Right ventricle myocardium superior (tissue), 1 donor: ENCODE results near the gene TRNP1. TPM values are rescaled to one million over a fixed set of nuclear protein-coding genes. Genes with fewer than 3 reads are reported as not detected.

Experiments used
- ATAC-seq: fragments of 200-7000 bp; cut with Tn5 transposase; one replicate; pipeline ENCODE4 v1.9.1; 2020; ENCODE audit warnings: mild to moderate bottlenecking; ENCODE audit not compliant: poor library complexity
- DNase-seq: peaks from one replicate; pipeline ENCODE4 v3.0.0-alpha.2; 2020
- intact Hi-C: fragments of 100-400 bp; cut with DNase I; formaldehyde crosslinking; loops from one replicate; pipeline ENCODE4 v1.11.2; 2022
- total RNA-seq: library from RNA; stranded (reverse); fragmentation: NEBNext Ultra II Directional; extraction: Animal tissue kit (Norgen Biotek cat#: 25700); gene quantifications from one replicate; pipeline ENCODE4 v1.2.1, GENCODE V29; 2021
- donor health status: DM: no; HTN: yes; CAD: no; lungs with severe emphysema.

TRNP1 gene
- total RNA-seq, 1 donor from 2014 or later: 31.7 TPM

- DNase-seq: peak; percentile 93
- intact Hi-C loops: loop anchor here (2.0 to 10.0 kb wide), 3 partner anchors 52 to 350 kb away; partner anchors contain the start of gene GPR3
- ATAC-seq: peak; percentile 97
Observed at GRCh38 chr1:27044613-27045151, 51.2 kb downstream of the TRNP1 start.

- intact Hi-C loops: loop anchor here (2.0 to 10.0 kb wide), 3 partner anchors 51 to 349 kb away; partner anchors contain the start of gene GPR3
- peak; percentile 82 for ATAC-seq
- DNase-seq: peak; percentile 81
Observed at GRCh38 chr1:27045973-27046558, 52.6 kb downstream of the TRNP1 start.

GRCh38 chr1:27047914-27048313 is 54.4 kb downstream of the TRNP1 start:
- intact Hi-C loops: loop anchor here (10.0 kb wide), 2 partner anchors 237 to 347 kb away; partner anchors contain the start of gene GPR3
- ATAC-seq (no peak), DNase-seq (no peak)

DNA sequence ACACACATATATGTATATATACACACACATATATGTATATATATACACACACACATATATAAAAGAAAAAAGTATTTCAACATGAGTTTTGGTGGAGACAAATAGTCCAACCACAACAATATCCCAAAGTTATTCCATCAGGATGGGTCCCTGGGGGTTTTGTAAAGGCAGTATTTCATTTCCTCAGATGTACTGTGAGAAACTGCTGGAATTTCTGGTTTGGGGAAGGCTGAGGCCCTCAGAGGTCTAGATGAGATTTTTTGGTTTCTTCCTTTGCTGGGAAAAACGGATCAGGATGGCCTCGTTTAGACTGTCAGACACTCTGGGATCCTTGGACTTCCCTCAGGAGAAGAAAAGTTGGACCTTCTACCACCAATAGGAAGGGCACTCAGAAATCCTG is 55.6 kb downstream of the TRNP1 start:
- DNase-seq (no peak), ATAC-seq (no peak)
- intact Hi-C loops: loop anchor here (10.0 kb wide), 2 partner anchors 236 to 346 kb away; partner anchors contain the start of gene GPR3

DNA sequence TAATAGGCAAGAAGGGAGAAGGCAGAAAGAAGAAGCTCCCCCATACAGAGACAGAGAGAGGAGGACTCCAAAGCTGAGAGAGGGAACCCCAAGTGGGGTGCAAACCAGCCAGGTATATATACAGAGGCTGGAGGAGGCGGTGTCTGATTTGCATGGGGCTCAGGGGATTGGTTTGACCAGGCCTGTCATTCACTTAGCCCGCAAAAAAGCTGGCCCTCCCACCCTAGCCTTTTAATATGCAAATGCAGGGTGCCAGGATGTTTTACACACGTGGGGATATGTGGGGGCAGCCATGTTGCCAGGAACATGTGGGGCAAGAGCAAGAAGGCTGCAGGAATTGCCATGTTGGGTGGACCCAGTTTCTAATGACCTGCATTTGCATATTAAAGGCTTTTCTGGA is 56.1 kb downstream of the TRNP1 start:
- intact Hi-C loops: loop anchor here (10.0 kb wide), 2 partner anchors 235 to 345 kb away; partner anchors contain the start of gene GPR3
- ATAC-seq (no peak), DNase-seq (no peak)

Other genes with a start within 250 kb of the TRNP1 start
- gene PIGV, start 205.7 kb upstream of the TRNP1 start, total RNA-seq: 5.5 TPM
- 14.4 TPM for gene ZDHHC18, start 167.0 kb upstream of the TRNP1 start, total RNA-seq
- gene SFN, start 130.5 kb upstream of the TRNP1 start, total RNA-seq: not detected
- 15.7 TPM for gene GPN2, start 103.4 kb upstream of the TRNP1 start, total RNA-seq
- gene GPATCH3, start 93.2 kb upstream of the TRNP1 start, total RNA-seq: 10.4 TPM
- gene NR0B2, start 79.7 kb upstream of the TRNP1 start, total RNA-seq: 5.1 TPM
- 78.1 TPM for gene NUDC, start 71.9 kb upstream of the TRNP1 start, total RNA-seq
- gene KDF1, start 33.2 kb upstream of the TRNP1 start, total RNA-seq: 0.35 TPM
- 34.6 TPM for gene TENT5B, start 19.2 kb downstream of the TRNP1 start, total RNA-seq
- 17.6 TPM for gene SLC9A1, start 161.4 kb downstream of the TRNP1 start, total RNA-seq
- 61.1 TPM for gene WDTC1, start 240.9 kb downstream of the TRNP1 start, total RNA-seq